ENCODE data around the gene ZCCHC7. TPM values are rescaled to one million over a fixed set of nuclear protein-coding genes. Genes with fewer than 3 reads are reported as not detected.
"Not testable (repeated sequence)": the region's sequence is repeated elsewhere in the genome, so short reads cannot be mapped to it uniquely, and the experiment has no call there.

Gene ZCCHC7
- total RNA-seq, 4 donors from 2014 or later: 12.4 to 56.9 (median 17.7) TPM

DNA sequence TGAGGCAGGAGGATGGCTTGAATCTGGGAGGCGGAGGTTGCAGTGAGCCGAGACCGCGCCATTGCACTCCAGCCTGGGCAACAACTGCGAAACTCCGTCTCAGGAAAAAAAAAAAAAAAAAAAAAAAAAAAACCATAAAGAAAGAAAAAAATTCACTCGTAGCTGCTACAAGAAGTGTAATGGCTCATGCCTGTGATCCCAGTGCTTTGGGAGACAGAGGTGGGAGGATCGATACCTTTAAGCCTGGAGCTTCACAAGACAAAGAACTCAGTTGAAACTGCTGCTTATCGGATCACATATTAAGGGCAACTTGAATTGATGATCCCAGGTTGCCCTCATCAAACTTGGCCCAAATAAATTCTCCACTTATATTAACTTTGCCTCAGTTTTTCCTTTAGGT lies 1.0 kb upstream of the ZCCHC7 start:
- no peaks in the 10 kb centered on the region for H3K27me3 ChIP-seq
- H3K4me3 ChIP-seq: no peak overlapping the region

DNA sequence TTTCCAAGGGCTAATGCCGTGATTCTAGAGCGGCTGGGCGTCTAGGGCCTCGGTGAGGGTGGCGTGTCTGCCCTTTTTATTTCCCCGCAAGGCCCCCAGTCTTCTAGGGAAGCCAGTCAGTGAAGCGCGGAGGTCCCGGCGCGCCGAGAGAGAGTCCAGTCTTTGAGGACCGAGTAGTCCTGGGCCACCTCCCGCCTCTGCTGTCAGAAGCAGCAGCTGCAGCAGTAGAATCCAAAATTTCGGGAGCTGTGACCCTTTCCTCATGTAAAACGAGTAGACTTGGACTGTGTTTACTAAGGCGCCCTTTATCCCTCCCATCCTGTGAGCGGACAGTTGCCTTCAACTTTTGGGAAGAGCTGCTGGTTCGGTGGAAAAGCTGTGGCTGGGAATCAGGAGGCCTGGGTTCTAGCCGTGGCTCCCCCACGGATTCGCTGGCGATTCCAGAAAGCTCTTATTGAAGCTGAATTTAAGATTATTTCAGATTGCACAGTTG lies 515 bp downstream of the ZCCHC7 start:
- DNase-seq: peak in 2 of 3 donors; percentile 41 to 68
- H3K9me3 ChIP-seq, H3K36me3 ChIP-seq, H3K27me3 ChIP-seq: not testable (repeated sequence)
- Histone ChIP-seq H3K4me1 (peaks cover 0 to 17% (median 4%) of the 10 kb centered on the region in 4 donors), H3K4me3 (peak overlapping the region; percentile 79 to 98 (median 86)), H3K27ac (peak overlapping the region; percentile 88 to 98 (median 94))

More for the DNA sequence above, 1.0 kb upstream of the ZCCHC7 start:
- Histone ChIP-seq H3K9me3 (no peaks in the 10 kb centered on the region), H3K36me3 (no peaks in the 10 kb centered on the region), H3K27ac (no peak overlapping the region), H3K4me1 (peaks cover 0 to 17% (median 4%) of the 10 kb centered on the region in 4 donors)
- no peak for TF ChIP-seq POLR2A (IDR thresholded peaks at IDR 0.05)
- TF ChIP-seq, protein P1, sequence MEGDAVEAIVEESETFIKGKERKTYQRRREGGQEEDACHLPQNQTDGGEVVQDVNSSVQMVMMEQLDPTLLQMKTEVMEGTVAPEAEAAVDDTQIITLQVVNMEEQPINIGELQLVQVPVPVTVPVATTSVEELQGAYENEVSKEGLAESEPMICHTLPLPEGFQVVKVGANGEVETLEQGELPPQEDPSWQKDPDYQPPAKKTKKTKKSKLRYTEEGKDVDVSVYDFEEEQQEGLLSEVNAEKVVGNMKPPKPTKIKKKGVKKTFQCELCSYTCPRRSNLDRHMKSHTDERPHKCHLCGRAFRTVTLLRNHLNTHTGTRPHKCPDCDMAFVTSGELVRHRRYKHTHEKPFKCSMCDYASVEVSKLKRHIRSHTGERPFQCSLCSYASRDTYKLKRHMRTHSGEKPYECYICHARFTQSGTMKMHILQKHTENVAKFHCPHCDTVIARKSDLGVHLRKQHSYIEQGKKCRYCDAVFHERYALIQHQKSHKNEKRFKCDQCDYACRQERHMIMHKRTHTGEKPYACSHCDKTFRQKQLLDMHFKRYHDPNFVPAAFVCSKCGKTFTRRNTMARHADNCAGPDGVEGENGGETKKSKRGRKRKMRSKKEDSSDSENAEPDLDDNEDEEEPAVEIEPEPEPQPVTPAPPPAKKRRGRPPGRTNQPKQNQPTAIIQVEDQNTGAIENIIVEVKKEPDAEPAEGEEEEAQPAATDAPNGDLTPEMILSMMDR (IDR thresholded peaks at IDR 0.05): no peak
- no peak for DNase-seq

DNA sequence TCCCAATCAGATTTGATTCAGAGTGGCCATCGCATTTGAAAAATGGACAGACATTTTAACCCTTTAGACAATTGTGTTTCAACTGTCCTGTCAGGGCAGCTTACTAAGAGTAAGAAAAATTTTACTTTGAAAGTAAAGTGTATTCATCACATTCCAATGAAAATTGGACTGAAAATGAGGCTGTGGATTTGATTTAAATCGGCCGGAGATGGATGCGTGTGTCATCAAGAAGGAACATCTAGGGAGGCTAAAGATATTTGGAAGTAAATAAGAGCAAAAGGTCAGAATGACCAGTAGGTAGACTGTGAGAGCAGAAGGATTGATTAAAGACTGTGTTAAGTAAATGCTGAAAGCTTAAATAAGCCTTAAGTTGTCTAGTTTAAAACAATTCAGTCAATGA lies 1.5 kb downstream of the ZCCHC7 start:
- Histone ChIP-seq H3K27me3 (no peaks in the 10 kb centered on the region), H3K36me3 (no peaks in the 10 kb centered on the region), H3K9me3 (no peaks in the 10 kb centered on the region), H3K27ac (no peak overlapping the region), H3K4me3 (peak overlapping the region in 1 of 4 donors; percentile 79), H3K4me1 (peaks cover 0 to 17% (median 4%) of the 10 kb centered on the region in 4 donors)
- DNase-seq: no peak
- no peak for TF ChIP-seq POLR2A (IDR thresholded peaks at IDR 0.05)
- TF ChIP-seq, protein P1 (IDR thresholded peaks at IDR 0.05): no peak

DNA sequence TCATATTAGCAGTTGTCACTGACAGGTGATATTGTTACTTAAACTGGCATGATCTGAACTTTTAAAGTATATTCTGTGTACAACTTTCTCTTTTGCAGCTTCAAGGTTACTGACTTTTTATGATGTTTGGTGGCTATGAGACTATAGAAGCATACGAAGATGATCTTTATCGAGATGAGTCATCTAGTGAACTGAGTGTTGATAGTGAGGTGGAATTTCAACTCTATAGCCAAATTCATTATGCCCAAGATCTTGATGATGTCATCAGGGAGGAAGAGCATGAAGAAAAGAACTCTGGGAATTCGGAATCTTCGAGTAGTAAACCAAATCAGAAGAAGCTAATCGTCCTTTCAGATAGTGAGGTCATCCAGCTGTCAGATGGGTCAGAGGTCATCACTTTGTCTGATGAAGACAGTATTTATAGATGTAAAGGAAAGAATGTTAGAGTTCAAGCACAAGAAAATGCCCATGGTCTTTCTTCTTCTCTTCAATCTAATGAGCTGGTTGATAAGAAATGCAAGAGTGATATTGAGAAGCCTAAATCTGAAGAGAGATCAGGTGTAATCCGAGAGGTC lies 5.9 kb downstream of the ZCCHC7 start:
- H3K4me1 ChIP-seq: peaks cover 0 to 12% (median 4%) of the 10 kb centered on the region in 4 donors
- no peaks in the 10 kb centered on the region for H3K27me3 ChIP-seq
- H3K36me3 ChIP-seq: no peaks in the 10 kb centered on the region
- no peak overlapping the region for H3K27ac ChIP-seq
- TF ChIP-seq POLR2A (IDR thresholded peaks at IDR 0.05): no peak
- TF ChIP-seq, protein P1 (IDR thresholded peaks at IDR 0.05): no peak
- no peak overlapping the region for H3K4me3 ChIP-seq
- no peak for DNase-seq
- H3K9me3 ChIP-seq: no peaks in the 10 kb centered on the region

DNA sequence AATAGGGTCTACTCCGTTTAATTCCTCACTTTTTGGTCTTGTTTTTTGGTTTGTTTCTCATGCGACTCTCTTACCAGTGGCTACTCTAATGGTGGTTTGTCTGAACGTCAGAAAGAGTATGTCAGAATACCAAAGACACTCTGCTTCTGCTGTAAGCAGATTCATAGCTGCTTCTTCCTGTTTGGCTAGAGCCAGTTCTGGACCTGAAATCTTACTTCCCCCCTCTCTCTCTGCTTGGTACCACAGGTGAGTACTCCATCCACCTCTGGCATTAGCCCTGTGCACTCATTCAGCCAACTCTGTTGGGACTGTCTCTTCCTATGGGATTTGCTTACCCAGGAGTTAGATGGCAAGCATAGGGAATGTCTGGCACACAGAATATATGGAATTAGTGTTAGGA lies 6.6 kb downstream of the ZCCHC7 start:
- TF ChIP-seq, protein P1 (IDR thresholded peaks at IDR 0.05): no peak
- TF ChIP-seq POLR2A (IDR thresholded peaks at IDR 0.05): no peak
- Histone ChIP-seq H3K36me3 (no peaks in the 10 kb centered on the region), H3K9me3 (no peaks in the 10 kb centered on the region), H3K27me3 (no peaks in the 10 kb centered on the region), H3K27ac (no peak overlapping the region), H3K4me3 (no peak overlapping the region), H3K4me1 (peaks cover 0 to 7% (median 3%) of the 10 kb centered on the region in 4 donors)
- DNase-seq: no peak

DNA sequence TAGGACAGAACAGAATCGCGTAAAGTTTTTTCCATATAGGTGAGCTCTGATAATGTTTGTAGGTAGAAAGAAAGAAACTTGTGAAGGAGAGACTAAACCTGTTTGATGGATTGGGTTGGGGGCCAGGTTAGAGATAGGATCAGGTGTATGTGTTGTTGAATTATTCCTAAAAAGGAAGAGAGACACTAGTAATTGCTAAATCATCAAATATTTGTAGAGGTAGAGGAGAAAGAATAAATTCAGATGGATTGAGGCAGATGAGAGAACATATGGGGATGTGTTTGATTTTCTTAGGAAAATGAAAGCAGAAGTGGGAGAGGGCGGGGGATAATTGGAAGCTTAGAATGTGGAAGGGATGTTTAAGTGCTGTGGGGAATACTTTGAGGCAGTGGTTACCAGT lies 7.7 kb downstream of the ZCCHC7 start:
- DNase-seq: no peak
- H3K9me3 ChIP-seq: no peaks in the 10 kb centered on the region
- H3K27ac ChIP-seq: no peak overlapping the region
- H3K36me3 ChIP-seq: peaks cover 0 to 5% (median 0%) of the 10 kb centered on the region in 3 donors
- no peak overlapping the region for H3K4me3 ChIP-seq
- no peak for TF ChIP-seq POLR2A (IDR thresholded peaks at IDR 0.05)
- TF ChIP-seq, protein P1 (IDR thresholded peaks at IDR 0.05): no peak
- no peaks in the 10 kb centered on the region for H3K27me3 ChIP-seq
- H3K4me1 ChIP-seq: no peaks in the 10 kb centered on the region
